Panc1 (cell line): Measurements from ENCODE around the gene TNFSF9.

ENCODE experiments used
- SIN3A ChIP-seq: IDR thresholded peaks from 2 replicates; pipeline ENCODE4 v1.6.1; 2012; ENCODE audit warnings: low read depth, mild to moderate bottlenecking, low read length, moderate library complexity, borderline replicate concordance; ENCODE audit not compliant: insufficient read depth
- TF ChIP-seq, protein P1 (sequence below): fragments of 450-650 bp; IDR thresholded peaks from 2 replicates; pipeline ENCODE4 v1.5.1; 2017; ENCODE audit warnings: mild to moderate bottlenecking

DNA sequence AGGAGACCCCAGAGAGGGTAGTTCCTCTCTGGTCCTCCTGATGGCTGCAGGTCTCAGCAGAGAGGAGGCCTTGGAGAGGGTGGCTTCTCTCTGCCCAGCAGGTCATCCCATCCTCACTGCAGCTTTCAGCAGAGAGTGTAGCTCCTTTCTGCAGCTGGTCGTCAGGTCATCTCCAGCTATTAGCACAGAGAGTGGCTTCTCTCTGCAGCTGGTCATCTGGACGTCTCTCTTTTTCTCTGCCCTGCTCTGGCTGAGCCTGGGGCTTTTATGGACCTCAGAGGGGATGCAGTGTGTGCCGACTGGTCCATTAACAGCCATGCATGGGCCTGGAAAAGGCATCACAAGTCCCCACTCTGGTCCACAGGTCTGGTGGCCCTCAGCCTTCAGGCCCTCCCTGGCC, 20.3 kb downstream of the TNFSF9 start:
- TF ChIP-seq, protein P1, sequence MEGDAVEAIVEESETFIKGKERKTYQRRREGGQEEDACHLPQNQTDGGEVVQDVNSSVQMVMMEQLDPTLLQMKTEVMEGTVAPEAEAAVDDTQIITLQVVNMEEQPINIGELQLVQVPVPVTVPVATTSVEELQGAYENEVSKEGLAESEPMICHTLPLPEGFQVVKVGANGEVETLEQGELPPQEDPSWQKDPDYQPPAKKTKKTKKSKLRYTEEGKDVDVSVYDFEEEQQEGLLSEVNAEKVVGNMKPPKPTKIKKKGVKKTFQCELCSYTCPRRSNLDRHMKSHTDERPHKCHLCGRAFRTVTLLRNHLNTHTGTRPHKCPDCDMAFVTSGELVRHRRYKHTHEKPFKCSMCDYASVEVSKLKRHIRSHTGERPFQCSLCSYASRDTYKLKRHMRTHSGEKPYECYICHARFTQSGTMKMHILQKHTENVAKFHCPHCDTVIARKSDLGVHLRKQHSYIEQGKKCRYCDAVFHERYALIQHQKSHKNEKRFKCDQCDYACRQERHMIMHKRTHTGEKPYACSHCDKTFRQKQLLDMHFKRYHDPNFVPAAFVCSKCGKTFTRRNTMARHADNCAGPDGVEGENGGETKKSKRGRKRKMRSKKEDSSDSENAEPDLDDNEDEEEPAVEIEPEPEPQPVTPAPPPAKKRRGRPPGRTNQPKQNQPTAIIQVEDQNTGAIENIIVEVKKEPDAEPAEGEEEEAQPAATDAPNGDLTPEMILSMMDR, result no peak
- no peak for TF ChIP-seq SIN3A
